HEK293 (cell line): Measurements from ENCODE around the gene SLC25A24.
"Not testable (repeated sequence)": the region's sequence is repeated elsewhere in the genome, so short reads cannot be mapped to it uniquely, and the experiment has no call there.

Experiments used
- ATF2 ChIP-seq: fragments of 450-650 bp; formaldehyde crosslinking; IDR thresholded peaks from 2 replicates; pipeline ENCODE4 v1.5.1; 2016; ENCODE audit warnings: missing biosample characterization, missing genetic modification characterization, low read depth
- CTCF ChIP-seq: fragments of 450-650 bp; formaldehyde crosslinking; IDR thresholded peaks from 2 replicates; pipeline ENCODE4 v1.5.1; 2016; ENCODE audit warnings: missing biosample characterization, missing genetic modification characterization
- SP2 ChIP-seq: fragments of 450-650 bp; formaldehyde crosslinking; IDR thresholded peaks from 2 replicates; pipeline ENCODE4 v1.5.1; 2016; ENCODE audit warnings: missing biosample characterization, missing genetic modification characterization
- TCF7L2 ChIP-seq: IDR thresholded peaks from 2 replicates; pipeline ENCODE4 v1.6.1; 2011; ENCODE audit warnings: low read depth, mild to moderate bottlenecking, inconsistent platforms, low read length, moderate library complexity, borderline replicate concordance
- TSHZ1 ChIP-seq: fragments of 450-650 bp; formaldehyde crosslinking; IDR thresholded peaks from 2 replicates; pipeline ENCODE4 v1.5.1; 2016; ENCODE audit warnings: missing biosample characterization, missing genetic modification characterization, borderline replicate concordance
- ZBTB6 ChIP-seq: fragments of 450-650 bp; formaldehyde crosslinking; IDR thresholded peaks from 2 replicates; pipeline ENCODE4 v1.5.1; 2017; ENCODE audit warnings: missing biosample characterization, missing genetic modification characterization
- ZEB2 ChIP-seq: fragments of 450-650 bp; formaldehyde crosslinking; IDR thresholded peaks from 2 replicates; pipeline ENCODE4 v1.5.1; 2016; ENCODE audit warnings: missing biosample characterization, missing genetic modification characterization
- ZFHX2 ChIP-seq: fragments of 450-650 bp; formaldehyde crosslinking; conservative IDR thresholded peaks from 2 replicates; pipeline ENCODE4 v1.5.1; 2016; ENCODE audit warnings: missing biosample characterization, missing genetic modification characterization
- ZNF292 ChIP-seq: fragments of 450-650 bp; formaldehyde crosslinking; IDR thresholded peaks from 2 replicates; pipeline ENCODE4 v1.5.1; 2016; ENCODE audit warnings: low read depth, missing biosample characterization, missing genetic modification characterization, borderline replicate concordance
- ZNF302 ChIP-seq: fragments of 450-650 bp; formaldehyde crosslinking; IDR thresholded peaks from 2 replicates; pipeline ENCODE4 v1.5.1; 2016; ENCODE audit warnings: missing biosample characterization, missing genetic modification characterization, low read depth
- ZNF513 ChIP-seq: fragments of 450-650 bp; IDR thresholded peaks from 2 replicates; pipeline ENCODE4 v1.5.1; 2018; ENCODE audit warnings: missing biosample characterization, missing genetic modification characterization
- TF ChIP-seq, protein P1 (sequence below): fragments of 450-650 bp; formaldehyde crosslinking; IDR thresholded peaks from 2 replicates; pipeline ENCODE4 v1.5.1; 2016; ENCODE audit warnings: missing biosample characterization, missing genetic modification characterization

- TF ChIP-seq ZFHX2 (tag by site-specific recombination); ZNF513; ATF2 (tag by site-specific recombination); TSHZ1 (tag by site-specific recombination); CTCF; SP2; TCF7L2; ZEB2 (tag by site-specific recombination); ZNF292 (tag by site-specific recombination); ZBTB6 (tag by site-specific recombination); ZNF302 (tag by site-specific recombination): not testable (repeated sequence)
- TF ChIP-seq, protein P1, sequence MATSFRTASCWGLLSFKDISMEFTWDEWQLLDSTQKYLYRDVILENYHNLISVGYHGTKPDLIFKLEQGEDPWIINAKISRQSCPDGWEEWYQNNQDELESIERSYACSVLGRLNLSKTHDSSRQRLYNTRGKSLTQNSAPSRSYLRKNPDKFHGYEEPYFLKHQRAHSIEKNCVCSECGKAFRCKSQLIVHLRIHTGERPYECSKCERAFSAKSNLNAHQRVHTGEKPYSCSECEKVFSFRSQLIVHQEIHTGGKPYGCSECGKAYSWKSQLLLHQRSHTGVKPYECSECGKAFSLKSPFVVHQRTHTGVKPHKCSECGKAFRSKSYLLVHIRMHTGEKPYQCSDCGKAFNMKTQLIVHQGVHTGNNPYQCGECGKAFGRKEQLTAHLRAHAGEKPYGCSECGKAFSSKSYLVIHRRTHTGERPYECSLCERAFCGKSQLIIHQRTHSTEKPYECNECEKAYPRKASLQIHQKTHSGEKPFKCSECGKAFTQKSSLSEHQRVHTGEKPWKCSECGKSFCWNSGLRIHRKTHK (tag by site-specific recombination): not testable (repeated sequence)
These were observed 27.6 kb upstream of the SLC25A24 start for GRCh38 chr1:108227772-108228171.
